Astrocyte of the spinal cord (primary cell): ENCODE measurements around the gene SHROOM2.

Experiments
- DNase-seq: peaks from one replicate; pipeline ENCODE4 v3.0.0; 2011; ENCODE audit warnings: low read depth, low spot score
- H3K4me3 ChIP-seq: 2 replicates; pipeline ENCODE4 v1.5.1; 2011; ENCODE audit warnings: low read depth, mild to moderate bottlenecking, low read length, moderate library complexity
- CTCF ChIP-seq: IDR thresholded peaks from 2 replicates; pipeline ENCODE4 v1.5.1; 2012; ENCODE audit warnings: low read depth, mild to moderate bottlenecking, low read length, inconsistent platforms
- in situ Hi-C: cut with HindIII; loops from 2 replicates; pipeline ENCODE4 v1.10.0; 2017; ENCODE audit warnings: low sequenced_read_pairs

The SHROOM2 gene

GRCh38 chrX:9966775-9967408 is 180.7 kb downstream of the SHROOM2 start, which contains the start of gene CLDN34:
TSS of gene CLDN34 (plus strand) at chrX:9967358. CDS start at chrX:9967358, 0 bp downstream.
- in situ Hi-C loops: no loop called here
- no peak within 1 kb of the TSS for H3K4me3 ChIP-seq
- no peak for TF ChIP-seq CTCF
- no peak for DNase-seq

GRCh38 chrX:9977635-9978034 is 191.4 kb downstream of the SHROOM2 start:
- in situ Hi-C loops: no loop called here
- H3K4me3 ChIP-seq: no peak overlapping the region
- DNase-seq: no peak
- no peak for TF ChIP-seq CTCF

- H3K4me3 ChIP-seq: no peak overlapping the region
- in situ Hi-C loops: no loop called here
- no peak for DNase-seq
- no peak for TF ChIP-seq CTCF
Observed at GRCh38 chrX:9980401-9980800, 194.2 kb downstream of the SHROOM2 start.

DNA sequence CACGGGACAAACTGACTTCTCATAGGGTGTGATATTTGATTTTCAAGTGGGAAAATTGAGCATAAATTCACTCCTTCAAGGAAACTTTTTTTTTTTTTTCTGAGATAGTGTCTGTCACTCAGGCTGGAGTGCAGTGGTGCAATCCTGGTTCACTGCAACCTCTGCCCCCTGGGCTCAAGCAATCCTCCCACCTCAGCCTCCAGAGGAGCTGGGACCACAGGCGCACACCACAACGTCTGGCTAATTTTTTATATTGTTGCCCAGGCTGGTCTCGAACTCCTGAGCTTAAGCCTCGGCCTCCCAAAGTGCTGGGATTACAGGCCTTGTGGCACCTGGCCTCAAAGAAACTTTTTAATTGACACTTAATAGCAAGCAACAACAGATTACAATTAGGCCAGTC is 194.7 kb downstream of the SHROOM2 start:
- no peak for DNase-seq
- TF ChIP-seq CTCF: no peak
- no peak overlapping the region for H3K4me3 ChIP-seq
- in situ Hi-C loops: no loop called here

DNA sequence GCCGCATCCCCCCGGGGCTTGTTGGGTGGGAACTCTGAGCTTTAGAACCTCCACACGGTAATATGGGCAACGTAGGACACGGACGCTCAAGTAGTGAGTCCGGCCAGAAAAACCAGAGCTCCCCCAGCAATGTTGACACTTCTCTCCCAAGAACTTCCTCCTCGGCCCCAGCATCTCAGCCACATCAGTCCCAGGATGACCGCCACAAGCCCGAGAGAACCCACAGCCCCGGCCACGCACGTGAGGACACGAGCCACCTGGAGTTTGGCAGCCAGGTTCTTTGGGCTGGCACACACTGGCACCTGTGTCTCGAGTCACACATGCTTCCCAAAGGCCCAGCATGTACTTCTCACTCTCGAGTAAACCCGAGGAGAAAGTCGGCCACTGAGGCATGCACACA is 197.2 kb downstream of the SHROOM2 start:
- in situ Hi-C loops: no loop called here
- TF ChIP-seq CTCF: no peak
- no peak overlapping the region for H3K4me3 ChIP-seq

GRCh38 chrX:9983846-9984245 is 197.6 kb downstream of the SHROOM2 start:
- in situ Hi-C loops: no loop called here
- TF ChIP-seq CTCF: no peak
- no peak for DNase-seq
- no peak overlapping the region for H3K4me3 ChIP-seq

More for the DNA sequence above, 197.2 kb downstream of the SHROOM2 start:
- DNase-seq: no peak
